Ramos (cell line): ENCODE results near the gene SAP130.
"Not testable (repeated sequence)": the region's sequence is repeated elsewhere in the genome, so short reads cannot be mapped to it uniquely, and the experiment has no call there.

Experiments used
- in situ Hi-C: fragments of 300-500 bp; cut with MboI; formaldehyde crosslinking; loops from one replicate; pipeline ENCODE4 v1.14.3; 2022; ENCODE audit warnings: low sequenced_read_pairs; ENCODE audit not compliant: unreplicated experiment

SAP130 gene

GRCh38 chr2:127957240-127957639 is 70.6 kb downstream of the SAP130 start:
- in situ Hi-C loops = no loop called here

- in situ Hi-C loops = loop anchor here (5.0 kb wide), 1 partner anchor 42 kb away; no protein-coding TSS in a partner anchor
These were observed 73.0 kb downstream of the SAP130 start for GRCh38 chr2:127954857-127955256.

GRCh38 chr2:127953849-127954248 is 74.0 kb downstream of the SAP130 start:
- in situ Hi-C loops = loop anchor here (5.0 kb wide), 1 partner anchor 43 kb away; no protein-coding TSS in a partner anchor

- in situ Hi-C loops = loop anchor here (5.0 kb wide), 1 partner anchor 44 kb away; no protein-coding TSS in a partner anchor
These were observed 74.6 kb downstream of the SAP130 start for GRCh38 chr2:127953128-127953718.

- in situ Hi-C loops = loop anchor here (5.0 kb wide), 1 partner anchor 46 kb away; no protein-coding TSS in a partner anchor
These were observed 76.8 kb downstream of the SAP130 start for GRCh38 chr2:127951026-127951425.

GRCh38 chr2:127950264-127950663 is 77.6 kb downstream of the SAP130 start:
- in situ Hi-C loops = loop anchor here (5.0 kb wide), 1 partner anchor 47 kb away; no protein-coding TSS in a partner anchor

GRCh38 chr2:127945281-127945680 is 82.6 kb downstream of the SAP130 start:
- in situ Hi-C loops = no loop called here

GRCh38 chr2:127943186-127943585 is 84.7 kb downstream of the SAP130 start:
- in situ Hi-C loops = no loop called here

GRCh38 chr2:127942002-127942401 is 85.9 kb downstream of the SAP130 start:
- in situ Hi-C loops = no loop called here

- in situ Hi-C loops = no loop called here
These were observed 86.4 kb downstream of the SAP130 start for GRCh38 chr2:127941461-127941860.

- in situ Hi-C loops = no loop called here
These were observed 87.2 kb downstream of the SAP130 start for GRCh38 chr2:127940641-127941040.

GRCh38 chr2:127935337-127935736 is 92.5 kb downstream of the SAP130 start:
- in situ Hi-C loops = no loop called here

GRCh38 chr2:127932199-127932876 is 95.5 kb downstream of the SAP130 start:
- in situ Hi-C loops = no loop called here

- in situ Hi-C loops = no loop called here
These were observed 98.4 kb downstream of the SAP130 start for GRCh38 chr2:127929449-127929848.

- in situ Hi-C loops = no loop called here
These were observed 100.5 kb downstream of the SAP130 start for GRCh38 chr2:127927384-127927783.

- in situ Hi-C loops = no loop called here
These were observed 109.9 kb downstream of the SAP130 start for GRCh38 chr2:127917916-127918315.

- in situ Hi-C loops = no loop called here
These were observed 113.9 kb downstream of the SAP130 start for GRCh38 chr2:127913808-127914457.

- in situ Hi-C loops = no loop called here
These were observed 116.1 kb downstream of the SAP130 start for GRCh38 chr2:127911737-127912136.

- in situ Hi-C loops = no loop called here
These were observed 117.4 kb downstream of the SAP130 start for GRCh38 chr2:127910415-127910814.

GRCh38 chr2:127909019-127909418 is 118.8 kb downstream of the SAP130 start:
- in situ Hi-C loops = no loop called here

GRCh38 chr2:127907733-127908400 is 120.0 kb downstream of the SAP130 start:
- in situ Hi-C loops = not testable (repeated sequence)
